C4-2B (cell line): ENCODE data around the gene NFATC3.
"Not testable (repeated sequence)": the region's sequence is repeated elsewhere in the genome, so short reads cannot be mapped to it uniquely, and the experiment has no call there.

ENCODE experiments used
- CTCF ChIP-seq: fragments of 450-650 bp; conservative IDR thresholded peaks from 2 replicates; pipeline ENCODE4 v1.5.1; 2017; ENCODE audit warnings: mild to moderate bottlenecking
- ZFX ChIP-seq: fragments of 450-650 bp; IDR thresholded peaks from 2 replicates; pipeline ENCODE4 v1.6.1; 2017

GRCh38 chr16:68114939-68115338, 29.8 kb downstream of the NFATC3 start:
- not testable (repeated sequence) for TF ChIP-seq CTCF, ZFX
